IPS-18a (cell line): ENCODE results near the gene DMRTB1.

Source experiments
- H3K27ac ChIP-seq: one replicate; pipeline ENCODE4 v1.5.1; 2013; ENCODE audit warnings: low read length
- H3K27me3 ChIP-seq: one replicate; pipeline ENCODE4 v1.6.1; 2013; ENCODE audit warnings: mild to moderate bottlenecking, low read length; ENCODE audit not compliant: control insufficient read depth, insufficient read depth
- H3K36me3 ChIP-seq: one replicate; pipeline ENCODE4 v1.6.1; 2013; ENCODE audit warnings: low read depth, low read length; ENCODE audit not compliant: control insufficient read depth
- H3K4me1 ChIP-seq: one replicate; pipeline ENCODE4 v1.6.1; 2013; ENCODE audit warnings: low read depth, low read length; ENCODE audit not compliant: control insufficient read depth
- H3K4me3 ChIP-seq: one replicate; pipeline ENCODE4 v1.5.1; 2013; ENCODE audit warnings: low read length
- H3K9ac ChIP-seq: one replicate; pipeline ENCODE4 v1.6.1; 2013; ENCODE audit warnings: mild to moderate bottlenecking, low read length, moderate library complexity
- H3K9me3 ChIP-seq: one replicate; pipeline ENCODE4 v1.6.1; 2013; ENCODE audit warnings: low read depth, low read length; ENCODE audit not compliant: control insufficient read depth

The DMRTB1 gene

DNA sequence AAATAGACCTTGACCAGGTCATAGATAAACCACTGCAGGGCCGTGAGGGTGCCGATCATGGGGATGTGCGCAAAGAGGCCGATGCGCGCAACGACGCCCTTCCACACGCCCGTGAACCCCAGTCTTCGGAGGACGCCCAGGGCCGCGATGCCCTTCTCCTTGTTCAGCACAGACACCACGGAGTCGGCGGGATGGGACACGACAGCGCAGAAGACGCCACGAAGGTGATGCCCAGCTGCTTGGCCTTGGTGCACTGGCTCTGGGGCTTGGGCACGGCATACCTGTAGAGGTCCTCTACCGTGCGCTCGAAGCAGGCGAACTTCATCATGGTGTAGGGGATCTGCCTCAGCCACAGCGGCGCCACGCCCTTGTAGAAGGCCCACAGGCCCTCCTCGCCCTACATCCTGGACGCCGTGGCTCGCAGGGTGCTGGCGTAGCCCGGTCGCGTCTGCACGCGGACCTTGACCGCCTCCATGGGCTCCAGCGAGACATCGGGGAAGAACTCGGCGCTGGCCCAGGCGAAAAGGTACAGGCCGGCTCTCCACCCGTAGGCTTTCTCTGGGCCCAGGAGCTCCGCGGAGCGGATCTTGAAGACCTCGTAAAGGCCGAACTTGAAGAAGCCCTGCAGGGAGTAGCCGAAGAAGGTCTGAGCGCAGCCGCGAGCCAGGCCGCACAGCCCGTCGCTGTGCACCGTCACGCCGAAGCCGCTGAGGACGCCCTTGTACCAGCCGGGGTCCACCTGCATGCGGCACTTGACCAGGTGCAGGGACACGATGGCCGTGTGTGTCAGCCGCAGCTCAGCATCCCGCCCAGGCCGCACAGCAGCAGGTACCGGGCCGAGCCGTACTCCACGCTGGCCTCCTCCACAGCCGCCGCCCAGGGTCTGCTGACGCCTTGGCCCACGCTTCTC is 20.5 kb upstream of the DMRTB1 start:
- H3K4me3 ChIP-seq, result no peak overlapping the region
- H3K9me3 ChIP-seq, result peaks cover 10% of the 10 kb centered on the region

GRCh38 chr1:53439337-53440207 is 19.6 kb upstream of the DMRTB1 start:
- Histone ChIP-seq H3K4me3 (no peak overlapping the region), H3K4me1 (peaks cover 16% of the 10 kb centered on the region), H3K9me3 (peaks cover 5% of the 10 kb centered on the region), H3K36me3 (no peaks in the 10 kb centered on the region), H3K27me3 (no peaks in the 10 kb centered on the region), H3K9ac (no peak overlapping the region), H3K27ac (no peak overlapping the region)

More for the DNA sequence above, 20.5 kb upstream of the DMRTB1 start:
- H3K27me3 ChIP-seq, result no peaks in the 10 kb centered on the region
- H3K9ac ChIP-seq, result no peak overlapping the region
- H3K27ac ChIP-seq, result no peak overlapping the region
- no peaks in the 10 kb centered on the region for H3K36me3 ChIP-seq
- H3K4me1 ChIP-seq, result peaks cover 16% of the 10 kb centered on the region

DNA sequence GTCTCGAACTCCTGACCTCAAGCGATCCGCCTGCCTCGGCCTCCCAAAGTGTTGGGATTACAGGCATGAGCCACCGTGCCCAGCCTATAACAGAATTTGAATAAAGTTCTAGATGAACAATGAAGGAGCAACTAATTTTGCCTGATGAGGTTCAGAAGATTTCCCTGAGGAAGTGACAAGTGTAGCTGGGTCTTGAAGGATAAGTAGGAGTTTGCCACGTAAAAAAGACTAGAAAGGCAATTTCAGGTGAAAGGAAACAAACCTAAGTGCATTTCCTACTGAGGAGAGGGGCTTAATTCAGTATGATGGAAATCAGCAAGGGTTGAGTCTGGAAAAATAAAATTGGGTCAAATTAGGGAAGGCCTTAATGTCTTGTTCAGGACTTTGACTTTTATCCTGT is 18.6 kb upstream of the DMRTB1 start:
- Histone ChIP-seq H3K4me3 (no peak overlapping the region), H3K27ac (no peak overlapping the region), H3K9me3 (no peaks in the 10 kb centered on the region), H3K27me3 (no peaks in the 10 kb centered on the region), H3K9ac (no peak overlapping the region), H3K36me3 (no peaks in the 10 kb centered on the region), H3K4me1 (peaks cover 14% of the 10 kb centered on the region)

- Histone ChIP-seq H3K36me3 (no peaks in the 10 kb centered on the region), H3K9ac (no peak overlapping the region), H3K4me3 (no peak overlapping the region), H3K27ac (no peak overlapping the region), H3K4me1 (peaks cover 14% of the 10 kb centered on the region), H3K27me3 (no peaks in the 10 kb centered on the region), H3K9me3 (no peaks in the 10 kb centered on the region)
Measured at GRCh38 chr1:53442299-53442698, 16.9 kb upstream of the DMRTB1 start.

DNA sequence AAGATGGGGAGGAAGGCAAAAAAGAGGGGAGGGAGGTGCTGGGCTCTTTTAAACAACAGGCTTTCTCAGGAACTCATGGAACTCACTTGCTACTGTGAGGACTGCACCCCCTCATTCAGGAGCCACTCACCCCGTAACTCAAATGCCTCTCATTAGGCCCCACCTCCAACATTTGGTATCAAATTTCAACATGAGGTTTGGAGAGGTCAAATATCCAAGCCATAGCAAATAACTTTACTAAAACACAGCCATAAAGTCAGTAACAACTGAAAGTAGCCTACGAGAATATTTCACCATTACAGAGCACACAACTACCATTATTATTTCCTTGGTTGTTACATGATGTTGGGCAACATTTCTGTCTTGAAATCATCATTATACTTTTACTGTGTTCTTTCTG is 13.1 kb upstream of the DMRTB1 start:
- Histone ChIP-seq H3K27me3 (no peaks in the 10 kb centered on the region), H3K4me1 (peaks cover 40% of the 10 kb centered on the region), H3K4me3 (no peak overlapping the region), H3K9me3 (no peaks in the 10 kb centered on the region), H3K9ac (no peak overlapping the region), H3K36me3 (no peaks in the 10 kb centered on the region), H3K27ac (no peak overlapping the region)

GRCh38 chr1:53447413-53447812 is 11.8 kb upstream of the DMRTB1 start:
- no peak overlapping the region for H3K4me3 ChIP-seq
- H3K9me3 ChIP-seq, result no peaks in the 10 kb centered on the region
- no peaks in the 10 kb centered on the region for H3K36me3 ChIP-seq
- no peaks in the 10 kb centered on the region for H3K27me3 ChIP-seq
- H3K9ac ChIP-seq, result no peak overlapping the region
- peaks cover 28% of the 10 kb centered on the region for H3K4me1 ChIP-seq
- no peak overlapping the region for H3K27ac ChIP-seq

- Histone ChIP-seq H3K27ac (peak overlapping the region; percentile 74), H3K9me3 (no peaks in the 10 kb centered on the region), H3K4me1 (peaks cover 27% of the 10 kb centered on the region), H3K4me3 (peak overlapping the region; percentile 12), H3K27me3 (no peaks in the 10 kb centered on the region), H3K36me3 (no peaks in the 10 kb centered on the region), H3K9ac (no peak overlapping the region)
Measured at GRCh38 chr1:53448241-53448841, 10.9 kb upstream of the DMRTB1 start.

- H3K4me3 ChIP-seq, result peak overlapping the region; percentile 12
- no peaks in the 10 kb centered on the region for H3K36me3 ChIP-seq
- no peak overlapping the region for H3K9ac ChIP-seq
- no peaks in the 10 kb centered on the region for H3K9me3 ChIP-seq
- peaks cover 27% of the 10 kb centered on the region for H3K4me1 ChIP-seq
- H3K27me3 ChIP-seq, result no peaks in the 10 kb centered on the region
- H3K27ac ChIP-seq, result no peak overlapping the region
Measured at GRCh38 chr1:53449021-53449420, 10.2 kb upstream of the DMRTB1 start.

GRCh38 chr1:53449693-53450092 is 9.5 kb upstream of the DMRTB1 start:
- Histone ChIP-seq H3K36me3 (no peaks in the 10 kb centered on the region), H3K27me3 (no peaks in the 10 kb centered on the region), H3K4me1 (peaks cover 27% of the 10 kb centered on the region), H3K9me3 (no peaks in the 10 kb centered on the region), H3K4me3 (no peak overlapping the region), H3K9ac (no peak overlapping the region), H3K27ac (peak overlapping the region; percentile 5)

GRCh38 chr1:53450225-53450624 is 9.0 kb upstream of the DMRTB1 start:
- H3K36me3 ChIP-seq, result no peaks in the 10 kb centered on the region
- no peak overlapping the region for H3K9ac ChIP-seq
- H3K27ac ChIP-seq, result peak overlapping the region; percentile 5
- peaks cover 27% of the 10 kb centered on the region for H3K4me1 ChIP-seq
- no peaks in the 10 kb centered on the region for H3K27me3 ChIP-seq
- H3K4me3 ChIP-seq, result no peak overlapping the region
- H3K9me3 ChIP-seq, result no peaks in the 10 kb centered on the region

DNA sequence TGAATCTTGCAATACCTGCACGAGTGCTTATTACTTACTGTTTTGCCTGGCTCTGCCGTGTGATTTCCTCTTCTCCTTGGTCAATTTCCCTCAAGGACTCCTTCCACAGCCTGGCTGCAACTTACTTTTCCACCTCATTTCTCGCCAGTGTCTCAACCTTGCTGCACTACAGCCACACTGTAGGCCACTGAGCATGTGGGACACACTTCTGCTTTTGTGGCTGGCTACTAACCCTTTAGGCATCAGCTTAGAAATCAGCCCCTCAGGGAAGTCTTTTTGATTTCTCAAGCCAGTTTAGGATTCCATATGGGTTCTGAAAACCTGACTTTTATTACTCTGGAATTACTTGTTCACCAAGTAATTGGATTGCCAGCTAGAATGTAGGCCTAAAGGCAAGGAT is 5.2 kb upstream of the DMRTB1 start:
- Histone ChIP-seq H3K27me3 (no peaks in the 10 kb centered on the region), H3K9me3 (no peaks in the 10 kb centered on the region), H3K9ac (no peak overlapping the region), H3K4me3 (no peak overlapping the region), H3K27ac (no peak overlapping the region), H3K4me1 (peaks cover 11% of the 10 kb centered on the region), H3K36me3 (no peaks in the 10 kb centered on the region)
